Brain microvascular endothelial cell (primary cell): Measurements from ENCODE around the gene TEKTIP1.

ENCODE experiments used
- DNase-seq: peaks from one replicate; pipeline ENCODE4 v3.0.0-alpha.2; 2020
- H3K27ac ChIP-seq: fragments of 250-450 bp; sonication (Bioruptor Pico); 2 replicates; pipeline ENCODE4 v1.5.1; 2020; ENCODE audit warnings: mild to moderate bottlenecking, moderate library complexity
- H3K27me3 ChIP-seq: fragments of 250-450 bp; sonication (Bioruptor Pico); replicated peaks from 2 replicates; pipeline ENCODE4 v1.5.1; 2020; ENCODE audit warnings: mild to moderate bottlenecking
- H3K36me3 ChIP-seq: fragments of 250-450 bp; sonication (Bioruptor Pico); replicated peaks from 2 replicates; pipeline ENCODE4 v1.5.1; 2020; ENCODE audit warnings: mild to moderate bottlenecking
- H3K4me3 ChIP-seq: 2 replicates; pipeline ENCODE4 v1.5.1; 2011; ENCODE audit warnings: low read depth, mild to moderate bottlenecking, control low read depth, low read length, moderate library complexity
- CTCF ChIP-seq: IDR thresholded peaks from 2 replicates; pipeline ENCODE4 v1.5.1; 2011; ENCODE audit warnings: low read depth, mild to moderate bottlenecking, moderate library complexity, low read length, control low read depth, inconsistent platforms; ENCODE audit errors: missing control alignments
- in situ Hi-C: cut with HindIII; loops from 2 replicates; pipeline ENCODE4 v1.10.0; 2017; ENCODE audit warnings: low sequenced_read_pairs, low pct_ligation_motif_present

TEKTIP1 gene

GRCh38 chr19:3549816-3550215 lies 10.8 kb downstream of the TEKTIP1 start:
- H3K27me3 ChIP-seq: no peaks in the 10 kb centered on the region
- no peak for DNase-seq
- in situ Hi-C loops: no loop called here
- no peak for TF ChIP-seq CTCF
- H3K4me3 ChIP-seq: no peak overlapping the region
- H3K27ac ChIP-seq: no peak overlapping the region
- H3K36me3 ChIP-seq: peaks cover 49% of the 10 kb centered on the region

DNA sequence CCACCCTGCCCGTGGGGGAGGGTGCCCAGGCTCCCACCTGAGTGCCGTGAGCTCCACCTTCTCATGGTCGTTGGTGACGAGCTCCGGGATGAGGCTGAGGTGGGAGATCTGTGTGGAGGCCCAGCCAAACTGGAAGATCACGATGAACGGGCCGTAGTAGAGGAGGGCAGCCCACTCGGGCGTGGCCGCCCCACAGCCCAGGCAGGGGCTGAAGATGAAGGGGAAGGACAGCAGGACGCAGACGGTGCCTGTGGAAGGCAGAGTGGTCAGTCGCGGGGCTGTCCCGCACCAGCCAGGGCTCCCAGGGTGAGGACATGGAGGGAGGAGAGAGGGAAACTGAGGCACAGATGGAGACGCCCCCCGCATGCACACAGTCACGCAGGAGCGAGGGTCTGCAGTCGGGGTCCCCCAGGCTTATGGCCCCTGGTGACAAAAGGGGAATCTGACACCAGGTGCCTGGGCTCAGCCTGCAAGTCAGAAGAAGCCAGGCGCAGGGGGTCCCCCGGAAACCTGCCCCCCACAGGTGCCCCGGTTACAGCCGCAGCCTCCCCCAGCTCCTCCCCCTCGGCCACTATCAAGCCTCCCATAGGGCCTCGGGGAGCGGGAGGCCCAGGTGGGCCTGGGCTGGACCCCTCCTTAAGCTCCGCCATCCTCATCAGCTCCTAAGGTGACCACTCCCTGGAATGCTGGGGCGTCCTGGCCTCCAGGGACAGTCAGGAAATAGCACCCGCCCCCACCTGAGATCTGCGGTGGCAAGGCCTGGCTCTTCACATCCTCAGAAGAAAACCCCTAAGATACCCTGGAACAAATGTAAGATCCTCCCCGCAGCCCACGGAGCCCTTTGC lies 12.2 kb downstream of the TEKTIP1 start:
- peaks cover 39% of the 10 kb centered on the region for H3K36me3 ChIP-seq
- H3K4me3 ChIP-seq: no peak overlapping the region

DNA sequence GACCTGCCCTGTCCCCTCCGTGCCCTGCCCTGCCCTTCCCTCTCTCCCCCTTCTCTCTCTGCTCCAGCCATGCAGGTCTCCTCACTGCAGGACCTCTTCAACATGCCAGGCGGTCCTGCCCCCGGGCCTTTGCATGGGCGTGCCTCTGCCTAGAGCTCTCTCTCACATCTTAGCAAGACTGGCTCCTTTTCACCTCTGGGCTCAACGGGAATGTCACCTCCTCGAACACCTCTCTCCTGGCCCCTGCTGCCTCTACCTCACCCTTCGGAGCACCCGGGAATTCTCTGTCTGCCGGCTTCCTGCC lies 12.8 kb downstream of the TEKTIP1 start:
- H3K27me3 ChIP-seq: no peaks in the 10 kb centered on the region
- no peak overlapping the region for H3K27ac ChIP-seq
- DNase-seq: no peak
- TF ChIP-seq CTCF: no peak
- H3K4me3 ChIP-seq: no peak overlapping the region
- peaks cover 35% of the 10 kb centered on the region for H3K36me3 ChIP-seq
- in situ Hi-C loops: no loop called here

More for the DNA sequence above, 12.2 kb downstream of the TEKTIP1 start:
- Histone ChIP-seq H3K27ac (no peak overlapping the region), H3K27me3 (no peaks in the 10 kb centered on the region)
- no peak for TF ChIP-seq CTCF
- DNase-seq: no peak
- in situ Hi-C loops: no loop called here

DNA sequence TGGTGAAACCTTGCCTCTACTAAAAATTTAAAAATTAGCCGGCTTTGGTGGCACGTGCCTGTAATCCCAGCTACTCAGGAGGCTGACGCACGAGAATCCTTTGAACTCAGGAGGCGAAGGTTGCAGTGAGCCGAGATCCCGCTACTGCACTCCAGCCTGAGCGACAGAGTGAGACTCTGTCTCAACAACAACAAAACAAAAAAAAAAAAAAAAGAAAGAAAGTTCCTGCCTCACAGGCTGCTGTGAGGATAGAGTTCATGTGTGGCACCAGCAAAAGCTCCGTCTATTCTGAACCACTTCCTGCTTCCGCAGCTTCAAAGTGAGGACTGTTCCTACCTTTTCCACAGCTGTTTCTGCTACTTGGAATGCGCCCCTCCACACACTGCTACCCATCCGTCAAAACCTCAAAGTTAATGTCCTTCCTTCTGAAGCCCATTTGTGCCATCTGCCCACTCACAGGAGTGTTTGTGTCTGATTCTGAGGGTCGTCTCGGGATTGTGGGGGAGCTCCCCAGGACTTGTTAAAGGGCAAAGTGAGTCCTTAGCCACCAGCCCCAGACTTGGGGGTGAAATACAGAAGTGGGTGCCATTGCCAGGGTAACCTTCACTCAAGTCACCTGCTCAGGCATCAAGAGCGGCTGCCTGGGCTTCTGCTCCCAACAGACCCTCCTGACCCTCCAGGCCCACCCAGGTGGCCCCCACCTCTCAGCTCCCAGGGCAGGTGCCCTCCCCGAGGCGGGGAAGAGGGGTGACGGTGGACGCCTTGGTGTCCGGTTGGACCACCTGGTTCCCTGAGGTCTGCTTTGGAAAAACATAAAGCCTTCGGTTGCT lies 15.5 kb downstream of the TEKTIP1 start:
- peaks cover 13% of the 10 kb centered on the region for H3K36me3 ChIP-seq
- H3K27ac ChIP-seq: no peak overlapping the region
- DNase-seq: no peak
- H3K4me3 ChIP-seq: no peak overlapping the region
- no peaks in the 10 kb centered on the region for H3K27me3 ChIP-seq
- in situ Hi-C loops: no loop called here
- TF ChIP-seq CTCF: no peak

- H3K27ac ChIP-seq: no peak overlapping the region
- peak overlapping the region; percentile 83 for H3K4me3 ChIP-seq
- DNase-seq: no peak
- H3K36me3 ChIP-seq: peaks cover 3% of the 10 kb centered on the region
- in situ Hi-C loops: no loop called here
- TF ChIP-seq CTCF: no peak
- no peaks in the 10 kb centered on the region for H3K27me3 ChIP-seq
These were observed 16.9 kb downstream of the TEKTIP1 start for GRCh38 chr19:3555653-3556422.
